SK-N-SH (cell line): ENCODE measurements around the gene FMN1. TPM values are rescaled to one million over a fixed set of nuclear protein-coding genes. Genes with fewer than 3 reads are reported as not detected.

Experiments
- CTCF ChIA-PET: fragments of 300-600, 350-600 bp; formaldehyde crosslinking; extraction: SDS; loops from one replicate; lab custom pipeline; 2021; lab: Yijun Ruan, JAX
- POLR2A ChIA-PET: fragments of 350-600 bp; sonication (Branson Sonifier 250); formaldehyde crosslinking; extraction: SDS; loops from one replicate; lab custom pipeline; 2020; ENCODE audit warnings: antibody characterized with exemption, inconsistent platforms; lab: Yijun Ruan, JAX
- DNase-seq: peaks from one replicate; pipeline ENCODE4 v3.0.0; 2012
- H2AFZ ChIP-seq: fragments of 200-600 bp; sonication (generic); 2 replicates; pipeline ENCODE4 v1.8.1; 2016; ENCODE audit warnings: antibody characterized with exemption, mild to moderate bottlenecking, low read depth
- H3F3A ChIP-seq: fragments of 200-600 bp; sonication (generic); replicated peaks from 2 replicates; pipeline ENCODE3; 2016; ENCODE audit warnings: antibody characterized with exemption, mild to moderate bottlenecking; ENCODE audit not compliant: insufficient read depth
- H3K27ac ChIP-seq, 2 experiments: fragments of 200-500 bp in 1 of 2; fragments of 200-600 bp in 1 of 2; sonication (Bioruptor generic) in 1 of 2; sonication (generic), shearing (Covaris generic) in 1 of 2; 2 replicates each; pipeline versions ENCODE4 v1.5.1 to v1.6.1; 2014 to 2016; ENCODE audit warnings: low read depth in 2 of 2, inconsistent platforms in 1 of 2, low read length in 1 of 2, mild to moderate bottlenecking in 1 of 2, mixed read lengths in 1 of 2
- H3K27me3 ChIP-seq: fragments of 200-600 bp; sonication (generic), shearing (Covaris generic); 2 replicates; pipeline ENCODE4 v1.6.1; 2016; ENCODE audit warnings: mixed run types; ENCODE audit not compliant: insufficient read depth
- H3K36me3 ChIP-seq, 2 experiments: fragments of 200-500 bp in 1 of 2; fragments of 200-600 bp in 1 of 2; sonication (Bioruptor generic) in 1 of 2; sonication (generic) in 1 of 2; replicated peaks in 1 of 2; 2 replicates each; pipeline versions ENCODE3 to v1.5.1; 2014 to 2016; ENCODE audit warnings: low read length in 1 of 2, mild to moderate bottlenecking in 1 of 2; ENCODE audit not compliant: insufficient read depth in 2 of 2, control insufficient read depth in 1 of 2
- H3K4me1 ChIP-seq, 2 experiments: fragments of 200-500 bp in 1 of 2; fragments of 200-600 bp in 1 of 2; sonication (Bioruptor generic) in 1 of 2; sonication (generic), shearing (Covaris generic) in 1 of 2; 2 replicates each; pipeline versions ENCODE4 v1.5.1 to v1.6.1; 2014 to 2016; ENCODE audit warnings: low read depth in 1 of 2, low read length in 1 of 2, mixed run types in 1 of 2; ENCODE audit not compliant: insufficient read depth in 2 of 2, control insufficient read depth in 1 of 2
- H3K4me2 ChIP-seq: fragments of 200-600 bp; sonication (generic), shearing (Covaris generic); 2 replicates; pipeline ENCODE4 v1.6.1; 2017; ENCODE audit warnings: mixed run types
- H3K4me3 ChIP-seq, 2 experiments: fragments of 200-500 bp in 1 of 2; fragments of 200-600 bp in 1 of 2; sonication (Bioruptor generic) in 1 of 2; sonication (generic), shearing (Covaris generic) in 1 of 2; 2 replicates each; pipeline versions ENCODE4 v1.5.1 to v1.8.1; 2014 to 2016; ENCODE audit warnings: low read depth in 2 of 2, inconsistent platforms in 1 of 2, low read length in 1 of 2, mild to moderate bottlenecking in 1 of 2, mixed read lengths in 1 of 2, moderate library complexity in 1 of 2
- H3K79me2 ChIP-seq: fragments of 200-600 bp; sonication (generic); 2 replicates; pipeline ENCODE4 v1.8.1; 2017; ENCODE audit warnings: mild to moderate bottlenecking; ENCODE audit not compliant: insufficient read depth
- H3K9ac ChIP-seq: fragments of 200-600 bp; sonication (generic); 2 replicates; pipeline ENCODE4 v1.6.1; 2017; ENCODE audit warnings: mixed run types
- H3K9me2 ChIP-seq: fragments of 200-600 bp; sonication (generic); 2 replicates; pipeline ENCODE4 v1.6.1; 2017; ENCODE audit warnings: mixed run types
- H3K9me3 ChIP-seq: fragments of 200-600 bp; sonication (generic); 2 replicates; pipeline ENCODE4 v1.6.1; 2017; ENCODE audit warnings: mixed run types, mild to moderate bottlenecking, moderate library complexity
- H4K20me1 ChIP-seq: fragments of 200-600 bp; sonication (generic); 2 replicates; pipeline ENCODE4 v1.6.1; 2017; ENCODE audit warnings: mild to moderate bottlenecking, mixed run types; ENCODE audit not compliant: insufficient read depth
- CHD2 ChIP-seq: fragments of 150-350 bp; IDR thresholded peaks from 2 replicates; pipeline ENCODE4 v1.6.1; 2018; ENCODE audit warnings: low read length; ENCODE audit not compliant: partially characterized antibody
- ELF1 ChIP-seq: IDR thresholded peaks from 2 replicates; pipeline ENCODE4 v1.4.0; 2012
- EP300 ChIP-seq, 2 experiments: IDR thresholded peaks; 2 replicates each; pipeline versions ENCODE4 v1.4.0 to v1.6.1; 2012; ENCODE audit warnings: borderline replicate concordance in 1 of 2, low read depth in 1 of 2, low read length in 1 of 2
- FOXM1 ChIP-seq: IDR thresholded peaks from 2 replicates; pipeline ENCODE4 v1.4.0; 2012; ENCODE audit warnings: low read depth, mild to moderate bottlenecking
- GABPA ChIP-seq: IDR thresholded peaks from 2 replicates; pipeline ENCODE4 v1.4.0; 2012; ENCODE audit warnings: low read depth, mild to moderate bottlenecking
- JUND ChIP-seq: IDR thresholded peaks from 2 replicates; pipeline ENCODE4 v1.4.0; 2012
- MEF2A ChIP-seq: IDR thresholded peaks from 2 replicates; pipeline ENCODE4 v1.4.0; 2012; ENCODE audit warnings: low read depth, borderline replicate concordance
- MXI1 ChIP-seq: IDR thresholded peaks from 2 replicates; pipeline ENCODE4 v1.6.1; 2012; ENCODE audit warnings: mild to moderate bottlenecking, low read depth, low read length, improper control_type of control experiment
- NRF1 ChIP-seq: IDR thresholded peaks from 2 replicates; pipeline ENCODE4 v1.6.1; 2012; ENCODE audit warnings: low read depth, mild to moderate bottlenecking, low read length
- POLR2AphosphoS5 ChIP-seq: IDR thresholded peaks from 2 replicates; pipeline ENCODE4 v1.6.1; 2012; ENCODE audit warnings: low read depth, low read length
- RFX5 ChIP-seq: IDR thresholded peaks from 2 replicates; pipeline ENCODE4 v1.6.1; 2012; ENCODE audit warnings: mild to moderate bottlenecking, improper control_type of control experiment, low read length
- RXRA ChIP-seq: IDR thresholded peaks from 2 replicates; pipeline ENCODE4 v1.4.0; 2012; ENCODE audit warnings: low read depth, mild to moderate bottlenecking, borderline replicate concordance
- SIN3A ChIP-seq: IDR thresholded peaks from 2 replicates; pipeline ENCODE4 v1.6.1; 2012; ENCODE audit warnings: low read depth, mild to moderate bottlenecking, low read length, moderate library complexity, borderline replicate concordance
- SMC3 ChIP-seq: IDR thresholded peaks from 2 replicates; pipeline ENCODE4 v1.6.1; 2012; ENCODE audit warnings: low read depth, low read length, improper control_type of control experiment
- TCF12 ChIP-seq: IDR thresholded peaks from 2 replicates; pipeline ENCODE4 v1.4.0; 2012
- TEAD4 ChIP-seq: IDR thresholded peaks from 2 replicates; pipeline ENCODE4 v1.4.0; 2012; ENCODE audit warnings: mild to moderate bottlenecking, borderline replicate concordance; ENCODE audit not compliant: insufficient read depth
- WGBS: methylation state at CpG from one replicate; pipeline ENCODE4 v1.1.6; 2017; ENCODE audit warnings: low lambda C conversion rate; 5-methylcytosine and 5-hydroxymethylcytosine counted together
- polyA plus RNA-seq, 3 experiments: library from polyadenylated mRNA; depleted of rRNA; stranded (reverse); fragments of >200 nt; gene quantifications; 2 replicates each; pipeline ENCODE4 v1.2.3, GENCODE V29; 2012
- TF ChIP-seq, protein P1 (sequence below): IDR thresholded peaks from 2 replicates; pipeline ENCODE4 v1.6.1; 2012; ENCODE audit warnings: mild to moderate bottlenecking, low read depth, low read length, moderate library complexity
- TF ChIP-seq, protein P2 (sequence below): IDR thresholded peaks from 2 replicates; pipeline ENCODE4; 2012
- TF ChIP-seq, protein P3 (sequence below): IDR thresholded peaks from 2 replicates; pipeline ENCODE4 v1.4.0; 2012; ENCODE audit warnings: low read depth, borderline replicate concordance
- TF ChIP-seq, protein P4 (sequence below): IDR thresholded peaks from 2 replicates; pipeline ENCODE4 v1.4.0; 2012; ENCODE audit warnings: low read depth
- TF ChIP-seq, protein P5 (sequence below): fragments of 150-350 bp; IDR thresholded peaks from 2 replicates; pipeline ENCODE4 v1.6.1; 2016; ENCODE audit warnings: mild to moderate bottlenecking, low read depth, low read length

The FMN1 gene
- polyA plus RNA-seq, 1 of the 3 experiments (the other 2 are of a cell fraction): 9.1 TPM

DNA sequence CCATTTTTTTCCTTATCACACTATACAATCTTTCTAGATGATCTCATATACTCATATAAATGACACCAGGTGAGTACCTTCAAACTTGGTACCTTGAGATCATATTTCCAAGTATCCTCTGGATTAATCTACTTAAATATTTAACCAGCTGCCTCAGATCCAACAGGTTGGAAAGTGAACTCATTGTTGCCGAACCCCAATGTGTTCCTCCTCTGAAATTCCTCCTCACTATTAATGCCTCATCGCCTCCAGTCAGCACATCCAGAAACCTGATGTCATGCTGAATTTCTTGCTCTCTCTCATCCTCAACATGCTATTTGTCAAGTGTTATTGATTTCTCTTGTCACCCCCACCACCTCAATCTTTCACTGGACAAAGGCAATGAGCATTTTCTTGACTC is 221.8 kb downstream of the FMN1 start:
- DNase-seq: no peak
- Histone ChIP-seq H2AFZ (no peak overlapping the region), H3K9ac (no peak overlapping the region), H3K4me3 (no peak overlapping the region), H4K20me1 (peaks cover 5% of the 10 kb centered on the region; the same call in 1 of the 2 replicates), H3K9me2 (no peaks in the 10 kb centered on the region), H3K27me3 (no peaks in the 10 kb centered on the region), H3K4me2 (no peak overlapping the region), H3K9me3 (no peaks in the 10 kb centered on the region), H3K27ac (no peak overlapping the region), H3K4me1 (peaks cover 0 to 3% of the 10 kb centered on the region in 2 experiments; a peak in 1 of 4 replicates), H3F3A (peaks cover 11% of the 10 kb centered on the region), H3K79me2 (peaks cover 94% of the 10 kb centered on the region), H3K36me3 (peaks cover 3 to 28% of the 10 kb centered on the region in 2 experiments)
- no peak for TF ChIP-seq GABPA
- TF ChIP-seq TCF12: no peak
- no peak for TF ChIP-seq RFX5
- TF ChIP-seq, protein P1, sequence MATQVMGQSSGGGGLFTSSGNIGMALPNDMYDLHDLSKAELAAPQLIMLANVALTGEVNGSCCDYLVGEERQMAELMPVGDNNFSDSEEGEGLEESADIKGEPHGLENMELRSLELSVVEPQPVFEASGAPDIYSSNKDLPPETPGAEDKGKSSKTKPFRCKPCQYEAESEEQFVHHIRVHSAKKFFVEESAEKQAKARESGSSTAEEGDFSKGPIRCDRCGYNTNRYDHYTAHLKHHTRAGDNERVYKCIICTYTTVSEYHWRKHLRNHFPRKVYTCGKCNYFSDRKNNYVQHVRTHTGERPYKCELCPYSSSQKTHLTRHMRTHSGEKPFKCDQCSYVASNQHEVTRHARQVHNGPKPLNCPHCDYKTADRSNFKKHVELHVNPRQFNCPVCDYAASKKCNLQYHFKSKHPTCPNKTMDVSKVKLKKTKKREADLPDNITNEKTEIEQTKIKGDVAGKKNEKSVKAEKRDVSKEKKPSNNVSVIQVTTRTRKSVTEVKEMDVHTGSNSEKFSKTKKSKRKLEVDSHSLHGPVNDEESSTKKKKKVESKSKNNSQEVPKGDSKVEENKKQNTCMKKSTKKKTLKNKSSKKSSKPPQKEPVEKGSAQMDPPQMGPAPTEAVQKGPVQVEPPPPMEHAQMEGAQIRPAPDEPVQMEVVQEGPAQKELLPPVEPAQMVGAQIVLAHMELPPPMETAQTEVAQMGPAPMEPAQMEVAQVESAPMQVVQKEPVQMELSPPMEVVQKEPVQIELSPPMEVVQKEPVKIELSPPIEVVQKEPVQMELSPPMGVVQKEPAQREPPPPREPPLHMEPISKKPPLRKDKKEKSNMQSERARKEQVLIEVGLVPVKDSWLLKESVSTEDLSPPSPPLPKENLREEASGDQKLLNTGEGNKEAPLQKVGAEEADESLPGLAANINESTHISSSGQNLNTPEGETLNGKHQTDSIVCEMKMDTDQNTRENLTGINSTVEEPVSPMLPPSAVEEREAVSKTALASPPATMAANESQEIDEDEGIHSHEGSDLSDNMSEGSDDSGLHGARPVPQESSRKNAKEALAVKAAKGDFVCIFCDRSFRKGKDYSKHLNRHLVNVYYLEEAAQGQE: no peak
- no peak for TF ChIP-seq SIN3A
- TF ChIP-seq RXRA: no peak
- TF ChIP-seq MXI1: no peak
- no peak for TF ChIP-seq SMC3
- TF ChIP-seq, protein P2, sequence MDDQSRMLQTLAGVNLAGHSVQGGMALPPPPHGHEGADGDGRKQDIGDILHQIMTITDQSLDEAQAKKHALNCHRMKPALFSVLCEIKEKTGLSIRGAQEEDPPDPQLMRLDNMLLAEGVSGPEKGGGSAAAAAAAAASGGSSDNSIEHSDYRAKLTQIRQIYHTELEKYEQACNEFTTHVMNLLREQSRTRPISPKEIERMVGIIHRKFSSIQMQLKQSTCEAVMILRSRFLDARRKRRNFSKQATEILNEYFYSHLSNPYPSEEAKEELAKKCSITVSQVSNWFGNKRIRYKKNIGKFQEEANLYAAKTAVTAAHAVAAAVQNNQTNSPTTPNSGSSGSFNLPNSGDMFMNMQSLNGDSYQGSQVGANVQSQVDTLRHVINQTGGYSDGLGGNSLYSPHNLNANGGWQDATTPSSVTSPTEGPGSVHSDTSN: no peak
- WGBS: 97% methylated on average over 2 of the region's 2 CpGs
- CTCF ChIA-PET: interaction anchor here (0.5 to 3.5 kb wide), 4 partner anchors 21 to 128 kb away, joined by 3 to 11 read pairs (median 4); no protein-coding TSS in a partner anchor
- POLR2A ChIA-PET: no interaction called here

DNA sequence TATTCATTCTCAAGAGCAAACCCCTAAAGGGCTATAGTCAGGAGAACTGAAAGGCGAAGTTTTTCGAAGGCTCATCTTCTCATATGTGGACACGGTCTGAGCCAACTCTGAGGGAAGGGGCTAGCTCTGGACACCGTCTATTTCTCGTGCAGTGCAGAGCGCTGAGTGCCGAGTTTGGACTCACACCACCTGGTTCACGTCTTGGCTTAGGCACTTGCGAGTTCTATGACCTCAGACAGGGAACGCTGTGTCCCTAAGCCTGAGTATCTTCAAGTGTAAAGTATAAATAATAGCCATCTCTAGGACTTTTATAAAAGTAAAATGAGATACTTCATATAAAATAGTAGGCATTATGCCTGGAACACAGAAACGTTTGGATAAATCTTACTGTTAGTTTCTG is 223.7 kb downstream of the FMN1 start:
- Histone ChIP-seq H3K4me2 (no peak overlapping the region), H3K79me2 (peaks cover 94% of the 10 kb centered on the region), H3K9me3 (no peaks in the 10 kb centered on the region), H3K4me3 (no peak overlapping the region), H4K20me1 (peaks cover 9% of the 10 kb centered on the region; the same call in 1 of the 2 replicates), H2AFZ (no peak overlapping the region), H3K9ac (no peak overlapping the region), H3F3A (peaks cover 14% of the 10 kb centered on the region), H3K27ac (no peak overlapping the region), H3K9me2 (no peaks in the 10 kb centered on the region), H3K36me3 (peaks cover 1 to 35% of the 10 kb centered on the region in 2 experiments), H3K27me3 (no peaks in the 10 kb centered on the region), H3K4me1 (peaks cover 3 to 4% of the 10 kb centered on the region in 2 experiments; a peak in 2 of 4 replicates)
- DNase-seq: no peak
- POLR2A ChIA-PET: no interaction called here
- CTCF ChIA-PET: interaction anchor here (3.2 to 3.5 kb wide), 2 partner anchors 23 to 308 kb away, joined by 11 read pairs; no protein-coding TSS in a partner anchor
- WGBS: 87% methylated on average over 11 of the region's 11 CpGs
- TF ChIP-seq SIN3A (no peak), ELF1 (no peak), RFX5 (no peak), JUND (no peak), TEAD4 (no peak), MEF2A (no peak), TCF12 (no peak), MXI1 (no peak), RXRA (no peak), POLR2AphosphoS5 (no peak), NRF1 (no peak), GABPA (no peak), FOXM1 (no peak), CHD2 (no peak), EP300 (IDR thresholded peaks at IDR 0.05; ENCODE audit: borderline replicate concordance in 1 of 2, low read depth in 1 of 2, low read length in 1 of 2) (no peak)
- TF ChIP-seq, protein P3, sequence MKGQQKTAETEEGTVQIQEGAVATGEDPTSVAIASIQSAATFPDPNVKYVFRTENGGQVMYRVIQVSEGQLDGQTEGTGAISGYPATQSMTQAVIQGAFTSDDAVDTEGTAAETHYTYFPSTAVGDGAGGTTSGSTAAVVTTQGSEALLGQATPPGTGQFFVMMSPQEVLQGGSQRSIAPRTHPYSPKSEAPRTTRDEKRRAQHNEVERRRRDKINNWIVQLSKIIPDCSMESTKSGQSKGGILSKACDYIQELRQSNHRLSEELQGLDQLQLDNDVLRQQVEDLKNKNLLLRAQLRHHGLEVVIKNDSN: no peak
- TF ChIP-seq, protein P4, sequence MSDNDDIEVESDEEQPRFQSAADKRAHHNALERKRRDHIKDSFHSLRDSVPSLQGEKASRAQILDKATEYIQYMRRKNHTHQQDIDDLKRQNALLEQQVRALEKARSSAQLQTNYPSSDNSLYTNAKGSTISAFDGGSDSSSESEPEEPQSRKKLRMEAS: no peak
- TF ChIP-seq, protein P5, sequence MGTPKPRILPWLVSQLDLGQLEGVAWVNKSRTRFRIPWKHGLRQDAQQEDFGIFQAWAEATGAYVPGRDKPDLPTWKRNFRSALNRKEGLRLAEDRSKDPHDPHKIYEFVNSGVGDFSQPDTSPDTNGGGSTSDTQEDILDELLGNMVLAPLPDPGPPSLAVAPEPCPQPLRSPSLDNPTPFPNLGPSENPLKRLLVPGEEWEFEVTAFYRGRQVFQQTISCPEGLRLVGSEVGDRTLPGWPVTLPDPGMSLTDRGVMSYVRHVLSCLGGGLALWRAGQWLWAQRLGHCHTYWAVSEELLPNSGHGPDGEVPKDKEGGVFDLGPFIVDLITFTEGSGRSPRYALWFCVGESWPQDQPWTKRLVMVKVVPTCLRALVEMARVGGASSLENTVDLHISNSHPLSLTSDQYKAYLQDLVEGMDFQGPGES: no peak
